Astrocyte of the hippocampus (primary cell): ENCODE data around the gene FAM9C.

Experiments used
- DNase-seq: peaks from one replicate; pipeline ENCODE4 v3.0.0; 2011; ENCODE audit warnings: low read depth, low spot score

FAM9C gene

DNA sequence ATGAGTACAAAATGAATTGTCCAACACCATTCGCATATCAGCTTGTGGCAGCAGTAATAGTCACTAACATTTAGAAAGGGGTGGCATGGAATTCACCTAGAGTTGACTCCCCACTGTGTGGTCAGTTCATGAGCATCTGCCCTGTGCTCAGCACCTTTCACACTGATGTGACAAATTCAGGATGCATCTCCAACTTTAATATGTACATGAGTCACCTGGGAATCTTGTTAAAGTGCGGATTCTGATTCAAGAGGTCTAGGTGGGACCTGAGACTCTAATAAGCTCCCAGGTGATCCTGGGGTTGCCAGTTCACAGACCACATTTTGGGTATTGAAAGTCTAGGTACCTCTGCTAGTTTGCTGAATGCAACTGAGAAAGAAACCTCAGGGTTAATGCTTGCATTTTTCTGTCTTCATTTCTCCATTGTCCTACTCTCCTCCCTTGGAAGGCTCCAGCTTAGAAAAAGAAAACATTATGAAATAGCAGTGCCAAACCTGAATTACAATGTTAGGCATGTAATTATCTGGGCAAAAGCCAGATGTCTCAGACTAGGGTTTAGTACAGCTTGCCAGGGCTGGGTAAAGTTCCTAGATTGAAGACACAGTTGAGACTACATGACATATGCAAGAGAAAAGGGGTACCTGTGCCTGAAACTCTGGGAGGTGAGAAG, 36.8 kb downstream of the FAM9C start:
- DNase-seq = peak; percentile 74

- peak; percentile 57 for DNase-seq
Observed at GRCh38 chrX:13005661-13006473, 38.6 kb downstream of the FAM9C start.

- no peak for DNase-seq
Observed at GRCh38 chrX:13001961-13002671, 42.3 kb downstream of the FAM9C start.

DNA sequence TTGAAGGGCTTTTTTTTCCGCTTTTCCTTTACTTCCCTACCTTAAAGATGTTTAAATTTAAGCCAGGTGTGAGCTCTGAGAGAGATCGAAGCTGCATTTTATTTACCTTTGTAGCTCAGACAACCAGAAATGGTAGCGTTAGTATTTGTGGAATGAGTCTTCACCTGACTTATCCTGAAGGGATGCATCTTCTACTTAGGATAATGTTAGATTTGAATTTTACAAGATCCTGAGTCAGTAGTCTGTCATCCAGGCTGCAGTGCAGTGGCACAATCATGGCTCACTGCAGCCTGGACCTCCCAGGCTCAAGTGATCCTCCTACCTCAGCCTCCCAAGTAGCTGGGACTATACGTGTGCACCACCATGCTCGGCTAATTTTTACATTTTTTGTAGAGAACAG, 43.3 kb downstream of the FAM9C start:
- no peak for DNase-seq

GRCh38 chrX:13000301-13000811, 44.1 kb downstream of the FAM9C start:
- no peak for DNase-seq

- DNase-seq = no peak
Observed at GRCh38 chrX:12999422-12999821, 45.0 kb downstream of the FAM9C start.

DNA sequence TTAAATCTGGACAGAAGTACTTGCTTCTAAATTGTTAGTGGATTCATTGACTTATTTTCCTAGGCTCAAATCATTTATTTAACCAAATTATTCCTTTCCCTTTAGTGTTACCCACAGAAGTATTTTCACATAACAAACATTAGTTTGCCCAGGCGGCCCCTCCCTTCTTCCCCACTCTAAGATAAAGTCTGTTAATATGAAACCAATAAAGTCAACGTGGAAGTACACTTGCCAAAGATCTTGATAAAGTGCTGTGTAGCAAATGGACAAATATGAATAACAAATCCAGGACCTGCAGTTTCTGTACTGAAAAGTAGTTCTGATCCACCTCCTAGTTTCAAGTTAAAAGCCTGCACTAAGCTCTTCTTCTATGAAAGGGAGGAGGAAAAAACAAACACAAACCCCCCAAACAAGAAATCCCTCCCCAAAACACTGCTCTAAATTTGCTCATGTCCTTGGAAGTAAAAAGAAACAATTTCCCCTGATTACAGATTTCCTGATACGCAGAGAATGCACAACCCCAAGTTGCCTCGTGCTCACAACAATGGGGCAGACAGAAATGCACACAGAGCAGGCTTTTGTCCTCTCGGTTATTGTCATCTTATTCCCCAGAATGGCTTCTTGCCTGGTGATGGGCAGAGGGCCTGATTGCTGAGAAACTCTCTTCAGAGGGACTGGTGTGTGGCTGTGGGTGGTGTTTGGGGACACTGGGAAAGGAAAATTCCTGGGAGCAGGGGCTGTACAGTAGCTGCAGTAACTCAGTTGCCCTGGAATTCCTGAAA, 46.3 kb downstream of the FAM9C start:
- no peak for DNase-seq

DNA sequence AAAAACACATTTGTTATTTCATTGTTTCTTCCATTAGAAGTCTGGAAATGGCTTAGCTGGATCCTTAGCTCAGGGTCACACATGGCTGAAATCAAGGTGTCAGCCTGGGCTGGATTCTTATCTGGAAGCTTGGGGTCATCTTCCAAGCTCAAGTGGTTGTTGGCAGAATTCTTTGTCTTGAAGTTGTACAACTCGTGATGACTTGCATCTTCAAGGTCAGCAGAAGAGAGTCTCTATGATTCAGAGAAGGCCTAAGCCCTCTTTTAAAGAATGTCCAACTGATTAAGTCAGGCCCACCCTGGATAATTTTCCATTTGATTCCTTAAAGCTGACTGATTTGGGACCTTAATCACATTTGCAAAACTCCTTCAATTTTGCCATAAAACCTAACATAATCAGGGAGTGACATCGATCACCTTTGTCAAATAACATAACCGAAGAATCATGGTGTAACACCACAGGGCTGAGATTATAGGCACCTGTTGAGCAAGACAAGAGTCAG, 47.4 kb downstream of the FAM9C start:
- no peak for DNase-seq

GRCh38 chrX:12994321-12994720, 50.1 kb downstream of the FAM9C start:
- no peak for DNase-seq

GRCh38 chrX:12993826-12994225, 50.6 kb downstream of the FAM9C start:
- no peak for DNase-seq

- DNase-seq = no peak
Observed at GRCh38 chrX:12992544-12993118, 51.8 kb downstream of the FAM9C start.

DNA sequence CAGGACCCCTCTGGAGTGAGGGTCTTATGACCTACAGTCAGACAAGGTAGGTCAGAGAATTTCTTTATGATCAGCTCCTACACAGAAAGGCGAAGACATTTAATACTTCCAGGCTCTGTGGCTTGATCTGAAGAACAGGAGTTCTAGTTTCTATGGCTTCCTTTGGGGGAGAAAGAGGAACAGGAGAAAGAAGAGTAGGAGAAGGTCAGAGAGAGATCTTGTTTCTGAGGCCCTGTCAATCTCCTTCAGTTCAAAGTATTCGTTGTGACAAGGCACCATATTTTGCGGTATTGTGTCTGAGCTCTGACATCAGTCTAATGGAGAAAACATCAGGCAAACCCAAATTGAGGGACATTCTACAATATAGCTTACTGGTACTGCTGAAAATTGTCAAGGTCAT, 52.8 kb downstream of the FAM9C start:
- no peak for DNase-seq

- no peak for DNase-seq
Observed at GRCh38 chrX:12989461-12989860, 55.0 kb downstream of the FAM9C start.

GRCh38 chrX:12988797-12989196, 55.6 kb downstream of the FAM9C start:
- peak; percentile 72 for DNase-seq

GRCh38 chrX:12987900-12988594, 56.4 kb downstream of the FAM9C start:
- no peak for DNase-seq

DNA sequence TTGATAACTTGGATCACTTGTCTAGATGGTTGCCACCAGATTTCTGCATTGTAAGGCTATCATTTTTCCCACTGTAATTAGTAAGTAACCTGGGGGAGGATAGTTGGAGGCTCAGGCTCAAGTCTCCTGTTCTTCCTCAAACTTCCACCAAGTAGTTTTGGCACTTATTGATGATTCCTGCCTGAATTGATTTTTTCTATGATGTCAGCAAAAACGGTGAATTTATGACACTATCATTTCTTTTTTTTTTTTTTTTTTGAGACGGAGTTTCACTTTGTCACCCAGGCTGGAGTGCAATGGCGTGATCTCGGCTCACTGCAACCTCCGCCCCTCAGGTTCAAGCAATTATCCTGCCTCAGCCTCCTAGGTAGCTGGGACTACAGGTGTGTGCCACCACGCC, 57.1 kb downstream of the FAM9C start:
- DNase-seq = no peak

DNA sequence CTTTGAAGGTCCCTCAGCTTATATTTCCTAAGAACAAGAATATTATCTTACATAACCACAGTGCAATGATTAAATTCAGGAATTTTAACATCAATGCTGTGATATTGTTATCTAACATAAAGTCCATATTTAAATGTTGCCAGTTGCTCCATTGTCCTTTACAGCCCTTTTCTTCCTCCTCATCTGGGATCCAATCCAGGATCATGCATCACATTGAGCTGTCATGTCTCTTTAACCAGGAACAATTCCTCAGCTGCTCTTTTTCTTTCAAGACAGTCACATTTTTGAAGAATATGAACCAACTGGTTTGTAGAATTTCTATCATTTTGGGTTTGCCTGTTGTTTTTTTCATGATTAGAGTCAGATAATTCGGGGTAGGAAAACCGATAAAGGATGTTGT, 57.5 kb downstream of the FAM9C start:
- DNase-seq = no peak

DNA sequence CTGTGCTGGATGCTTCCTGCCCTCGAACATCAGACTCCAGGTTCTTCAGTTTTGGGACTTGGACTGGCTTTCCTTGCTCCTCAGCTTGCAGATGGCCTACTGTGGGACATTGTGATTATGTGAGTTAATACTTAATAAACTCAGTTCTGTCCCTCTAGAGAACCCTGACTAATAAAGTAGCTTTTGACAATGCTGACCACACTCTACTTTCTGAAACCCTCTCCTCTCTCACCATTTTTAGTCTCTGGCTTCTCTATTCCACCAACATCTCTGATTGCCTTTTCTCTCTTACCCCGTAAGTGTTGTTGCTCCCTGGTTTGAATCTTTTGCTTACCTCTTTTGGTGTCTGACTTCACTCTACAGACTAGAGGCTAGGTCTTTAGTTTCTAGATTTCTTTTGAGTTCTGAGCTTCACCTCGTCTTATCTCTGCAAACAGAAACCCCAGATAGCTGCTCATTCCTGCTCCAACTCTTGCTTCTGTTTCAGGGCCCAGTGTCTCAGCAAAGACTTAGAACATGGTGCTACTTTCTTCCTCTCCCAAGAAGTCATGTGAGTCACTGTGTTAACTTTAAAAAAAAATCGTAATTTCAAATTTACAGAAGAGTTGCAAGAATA, 58.1 kb downstream of the FAM9C start:
- no peak for DNase-seq
